H9 (cell line): Measurements from ENCODE around the gene GAREM2. TPM values are rescaled to one million over a fixed set of nuclear protein-coding genes. Genes with fewer than 3 reads are reported as not detected.

Source experiments
- DNase-seq: peaks from one replicate; pipeline ENCODE4 v3.0.0-alpha.2; 2017
- H2AFZ ChIP-seq: one replicate; pipeline ENCODE4 v1.6.1; 2013; ENCODE audit warnings: mild to moderate bottlenecking, low read length, control low read depth, moderate library complexity
- H2AK5ac ChIP-seq: 2 replicates; pipeline ENCODE4 v1.6.1; 2013; ENCODE audit warnings: low read length, control low read depth, mixed read lengths; ENCODE audit not compliant: insufficient read length
- H2BK120ac ChIP-seq: one replicate; pipeline ENCODE4 v1.6.1; 2013; ENCODE audit warnings: low read depth, mild to moderate bottlenecking, low read length, control low read depth, inconsistent platforms; ENCODE audit not compliant: poor library complexity, severe bottlenecking
- H2BK12ac ChIP-seq: 2 replicates; pipeline ENCODE4 v1.6.1; 2013; ENCODE audit warnings: low read length, control low read depth, mixed read lengths, low read depth; ENCODE audit not compliant: insufficient read length
- H2BK15ac ChIP-seq: 2 replicates; pipeline ENCODE4 v1.6.1; 2013; ENCODE audit warnings: low read depth, low read length, control low read depth
- H2BK20ac ChIP-seq: one replicate; pipeline ENCODE4 v1.6.1; 2013; ENCODE audit warnings: low read depth, mild to moderate bottlenecking, low read length, control low read depth, inconsistent platforms; ENCODE audit not compliant: poor library complexity, severe bottlenecking
- H2BK5ac ChIP-seq: 2 replicates; pipeline ENCODE4 v1.6.1; 2013; ENCODE audit warnings: low read length, control low read depth, mixed read lengths; ENCODE audit not compliant: insufficient read length
- H3K14ac ChIP-seq: 2 replicates; pipeline ENCODE4 v1.6.1; 2013; ENCODE audit warnings: low read length, control low read depth; ENCODE audit not compliant: insufficient read depth
- H3K18ac ChIP-seq: 2 replicates; pipeline ENCODE4 v1.6.1; 2013; ENCODE audit warnings: low read depth, mild to moderate bottlenecking, mixed read lengths, low read length, control low read depth; ENCODE audit not compliant: insufficient read length
- H3K23ac ChIP-seq: 2 replicates; pipeline ENCODE4 v1.6.1; 2013; ENCODE audit warnings: low read length, control low read depth, mixed read lengths, low read depth; ENCODE audit not compliant: insufficient read length
- H3K23me2 ChIP-seq: 2 replicates; pipeline ENCODE4 v1.6.1; 2013; ENCODE audit warnings: low read depth, mild to moderate bottlenecking, mixed read lengths, low read length, control low read depth; ENCODE audit not compliant: insufficient read length, poor library complexity, severe bottlenecking
- H3K27ac ChIP-seq: 2 replicates; pipeline ENCODE4 v1.5.1; 2013; ENCODE audit warnings: low read length, control low read depth, mixed read lengths, low read depth; ENCODE audit not compliant: insufficient read length
- H3K27me3 ChIP-seq: 2 replicates; pipeline ENCODE4 v1.6.1; 2013; ENCODE audit warnings: low read length, control low read depth, inconsistent platforms; ENCODE audit not compliant: insufficient read depth
- H3K4ac ChIP-seq: 2 replicates; pipeline ENCODE4 v1.6.1; 2013; ENCODE audit warnings: low read depth, mild to moderate bottlenecking, control low read depth, inconsistent platforms, low read length, moderate library complexity
- H3K4me1 ChIP-seq: 2 replicates; pipeline ENCODE4 v1.6.1; 2013; ENCODE audit warnings: low read length, control low read depth, inconsistent platforms; ENCODE audit not compliant: insufficient read depth
- H3K4me2 ChIP-seq: 2 replicates; pipeline ENCODE4 v1.6.1; 2013; ENCODE audit warnings: low read length, control low read depth, mixed read lengths; ENCODE audit not compliant: insufficient read length, insufficient read depth
- H3K56ac ChIP-seq: 2 replicates; pipeline ENCODE4 v1.6.1; 2013; ENCODE audit warnings: low read depth, mild to moderate bottlenecking, mixed read lengths, low read length, control low read depth; ENCODE audit not compliant: insufficient read length
- H3K79me1 ChIP-seq: 2 replicates; pipeline ENCODE4 v1.6.1; 2013; ENCODE audit warnings: low read depth, mild to moderate bottlenecking, moderate library complexity, low read length, control low read depth, inconsistent platforms; ENCODE audit not compliant: insufficient read depth, poor library complexity, severe bottlenecking
- H3K79me2 ChIP-seq: 2 replicates; pipeline ENCODE4 v1.6.1; 2013; ENCODE audit warnings: low read length, control low read depth, inconsistent platforms; ENCODE audit not compliant: insufficient read depth
- H3K9ac ChIP-seq: 2 replicates; pipeline ENCODE4 v1.6.1; 2013; ENCODE audit warnings: low read length, control low read depth, mixed read lengths; ENCODE audit not compliant: insufficient read length; ENCODE audit errors: extremely low read depth
- H3K9me3 ChIP-seq: one replicate; pipeline ENCODE4 v1.6.1; 2013; ENCODE audit warnings: low read depth, low read length, inconsistent platforms; ENCODE audit not compliant: control insufficient read depth
- H3T11ph ChIP-seq: one replicate; pipeline ENCODE4 v1.6.1; 2013; ENCODE audit warnings: mild to moderate bottlenecking, low read length, control low read depth, inconsistent platforms
- H4K20me1 ChIP-seq: one replicate; pipeline ENCODE4 v1.6.1; 2013; ENCODE audit not compliant: control insufficient read depth, insufficient read length, insufficient read depth
- H4K5ac ChIP-seq: 2 replicates; pipeline ENCODE4 v1.6.1; 2013; ENCODE audit warnings: low read depth, mild to moderate bottlenecking, mixed read lengths, low read length, control low read depth; ENCODE audit not compliant: insufficient read length
- H4K8ac ChIP-seq: replicated peaks from 2 replicates; pipeline ENCODE4 v1.6.1; 2013; ENCODE audit warnings: low read length, control low read depth, mixed read lengths, low read depth; ENCODE audit not compliant: insufficient read length
- H4K91ac ChIP-seq: 2 replicates; pipeline ENCODE4 v1.6.1; 2013; ENCODE audit warnings: low read depth, mild to moderate bottlenecking, moderate library complexity, mixed read lengths, low read length, control low read depth; ENCODE audit not compliant: insufficient read length
- H3K27ac Mint-ChIP-seq, 3 experiments: 2 replicates in 2 of 3; 3 replicates in 1 of 3; pipeline ENCODE4 v1.8.0; 2020 to 2021; ENCODE audit warnings: mixed read lengths in 3 of 3, mild to moderate bottlenecking in 1 of 3, moderate library complexity in 1 of 3
- H3K27me3 Mint-ChIP-seq: 2 replicates; pipeline ENCODE4 v1.8.0; 2021; ENCODE audit warnings: low read depth, mild to moderate bottlenecking, moderate library complexity, mixed read lengths
- H3K36me3 Mint-ChIP-seq, 3 experiments: 2 replicates in 2 of 3; 3 replicates in 1 of 3; pipeline ENCODE4 v1.8.0; 2020 to 2021; ENCODE audit warnings: low read depth in 3 of 3, mixed read lengths in 3 of 3; ENCODE audit not compliant: insufficient read depth in 1 of 3
- H3K4me1 Mint-ChIP-seq, 2 experiments: 2 replicates each; pipeline ENCODE4 v1.8.0; 2020; ENCODE audit warnings: mixed read lengths in 2 of 2
- H3K4me3 Mint-ChIP-seq, 2 experiments: 2 replicates in 1 of 2; 3 replicates in 1 of 2; pipeline ENCODE4 v1.8.0; 2020 to 2021; ENCODE audit warnings: mild to moderate bottlenecking in 2 of 2, mixed read lengths in 2 of 2, moderate library complexity in 1 of 2
- H3K9me3 Mint-ChIP-seq, 2 experiments: 2 replicates in 1 of 2; 3 replicates in 1 of 2; pipeline ENCODE4 v1.8.0; 2020; ENCODE audit warnings: mild to moderate bottlenecking in 2 of 2, mixed read lengths in 2 of 2, moderate library complexity in 1 of 2
- WGBS: extraction: QIAGEN DNeasy Blood & Tissue Kit; methylation state at CpG from one replicate; pipeline ENCODE4 v1.1.7; 2013; ENCODE audit warnings: missing lambda C conversion rate, low lambda C conversion rate, mixed read lengths; ENCODE audit not compliant: insufficient read length; ENCODE audit errors: extremely low coverage; 5-methylcytosine and 5-hydroxymethylcytosine counted together
- total RNA-seq: library from RNA; stranded (reverse); gene quantifications from 2 replicates; pipeline ENCODE4 v1.2.1, GENCODE V29; 2021
- TF ChIP-seq, protein P1 (sequence below): fragments of 200-600 bp; sonication (generic); conservative IDR thresholded peaks from 3 replicates; pipeline ENCODE4 v1.8.0; 2021; ENCODE audit warnings: antibody characterized with exemption, mild to moderate bottlenecking

GAREM2 gene
- total RNA-seq, 1 experiment from 2014 or later, result 14.4 TPM

- H3K36me3 Mint-ChIP-seq, result peaks cover 57 to 79% (median 71%) of the 10 kb centered on the region in 3 experiments
Observed at GRCh38 chr2:26229595-26229994, 56.7 kb downstream of the GAREM2 start.

More at GRCh38 chr2:26229595-26229994, 56.7 kb downstream of the GAREM2 start:
- DNase-seq, result no peak
- H3K27me3 Mint-ChIP-seq, result no peaks in the 10 kb centered on the region
- Histone ChIP-seq H2BK12ac (no peak overlapping the region), H3K27me3 (no peaks in the 10 kb centered on the region), H3K79me1 (no peaks in the 10 kb centered on the region), H2BK5ac (no peak overlapping the region), H3K4ac (no peak overlapping the region), H3K9me3 (no peaks in the 10 kb centered on the region), H3K4me1 (no peaks in the 10 kb centered on the region), H3K18ac (no peak overlapping the region), H4K20me1 (no peaks in the 10 kb centered on the region), H2AK5ac (no peak overlapping the region), H3K4me2 (no peak overlapping the region), H3T11ph (no peak overlapping the region), H2BK15ac (no peak overlapping the region), H4K8ac (no peak overlapping the region), H4K91ac (no peak overlapping the region), H4K5ac (no peak overlapping the region), H3K14ac (no peak overlapping the region), H3K23me2 (no peaks in the 10 kb centered on the region), H2BK120ac (no peak overlapping the region), H3K27ac (no peak overlapping the region), H3K56ac (no peak overlapping the region), H3K23ac (no peak overlapping the region), H3K9ac (no peak overlapping the region), H2BK20ac (no peak overlapping the region), H3K79me2 (no peaks in the 10 kb centered on the region), H2AFZ (no peak overlapping the region)
- TF ChIP-seq, protein P1, sequence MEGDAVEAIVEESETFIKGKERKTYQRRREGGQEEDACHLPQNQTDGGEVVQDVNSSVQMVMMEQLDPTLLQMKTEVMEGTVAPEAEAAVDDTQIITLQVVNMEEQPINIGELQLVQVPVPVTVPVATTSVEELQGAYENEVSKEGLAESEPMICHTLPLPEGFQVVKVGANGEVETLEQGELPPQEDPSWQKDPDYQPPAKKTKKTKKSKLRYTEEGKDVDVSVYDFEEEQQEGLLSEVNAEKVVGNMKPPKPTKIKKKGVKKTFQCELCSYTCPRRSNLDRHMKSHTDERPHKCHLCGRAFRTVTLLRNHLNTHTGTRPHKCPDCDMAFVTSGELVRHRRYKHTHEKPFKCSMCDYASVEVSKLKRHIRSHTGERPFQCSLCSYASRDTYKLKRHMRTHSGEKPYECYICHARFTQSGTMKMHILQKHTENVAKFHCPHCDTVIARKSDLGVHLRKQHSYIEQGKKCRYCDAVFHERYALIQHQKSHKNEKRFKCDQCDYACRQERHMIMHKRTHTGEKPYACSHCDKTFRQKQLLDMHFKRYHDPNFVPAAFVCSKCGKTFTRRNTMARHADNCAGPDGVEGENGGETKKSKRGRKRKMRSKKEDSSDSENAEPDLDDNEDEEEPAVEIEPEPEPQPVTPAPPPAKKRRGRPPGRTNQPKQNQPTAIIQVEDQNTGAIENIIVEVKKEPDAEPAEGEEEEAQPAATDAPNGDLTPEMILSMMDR, result no peak
- no peaks in the 10 kb centered on the region for H3K4me1 Mint-ChIP-seq
- H3K4me3 Mint-ChIP-seq, result no peak overlapping the region
- H3K9me3 Mint-ChIP-seq, result peaks cover 2 to 9% of the 10 kb centered on the region in 2 experiments; a peak in 4 of 5 replicates
- WGBS, result no CpG with 5 or more reads among the region's 3 CpGs
- no peak overlapping the region for H3K27ac Mint-ChIP-seq
